ENCODE data around the gene ASAP3. TPM values are rescaled to one million over a fixed set of nuclear protein-coding genes. Genes with fewer than 3 reads are reported as not detected.
A peak's percentile ranks its signal among the peaks of the same experiment; 100 is the strongest.
"Not testable (repeated sequence)": the region's sequence is repeated elsewhere in the genome, so short reads cannot be mapped to it uniquely, and the experiment has no call there.

Gene ASAP3
- total RNA-seq, 2 donors from 2014 or later: 0.51 to 1.0 TPM

DNA sequence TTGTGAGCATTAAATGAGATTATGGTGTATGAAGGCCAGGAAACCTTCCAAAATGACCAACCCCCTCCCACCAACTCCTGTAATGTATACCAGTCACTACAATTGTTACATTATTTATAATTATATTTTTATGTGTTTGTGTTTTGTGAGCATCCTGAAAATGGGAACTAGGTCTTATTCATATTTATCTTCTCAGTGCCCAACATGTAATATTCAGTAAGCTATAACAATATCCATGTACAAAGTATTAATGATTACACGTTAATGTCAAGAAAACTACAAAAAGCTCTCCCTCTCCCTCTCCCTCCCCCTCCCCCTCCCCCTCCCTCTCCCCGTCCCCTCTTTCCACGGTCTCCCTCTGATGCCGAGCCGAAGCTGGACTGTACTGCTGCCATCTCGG is 19.0 kb upstream of the ASAP3 start:
- Mint-ChIP-seq H3K4me3 (no peak overlapping the region), H3K36me3 (ENCODE audit: insufficient read depth in 2 of 2) (peaks cover 3 to 9% of the 10 kb centered on the region in 2 donors), H3K4me1 (ENCODE audit: low read depth) (no peaks in the 10 kb centered on the region), H3K27me3 (ENCODE audit: low read depth) (no peaks in the 10 kb centered on the region), H3K27ac (no peak overlapping the region), H3K9me3 (no peaks in the 10 kb centered on the region)
- no peak for ATAC-seq (replicated peaks in 1 of 2)
- no peak for DNase-seq

DNA sequence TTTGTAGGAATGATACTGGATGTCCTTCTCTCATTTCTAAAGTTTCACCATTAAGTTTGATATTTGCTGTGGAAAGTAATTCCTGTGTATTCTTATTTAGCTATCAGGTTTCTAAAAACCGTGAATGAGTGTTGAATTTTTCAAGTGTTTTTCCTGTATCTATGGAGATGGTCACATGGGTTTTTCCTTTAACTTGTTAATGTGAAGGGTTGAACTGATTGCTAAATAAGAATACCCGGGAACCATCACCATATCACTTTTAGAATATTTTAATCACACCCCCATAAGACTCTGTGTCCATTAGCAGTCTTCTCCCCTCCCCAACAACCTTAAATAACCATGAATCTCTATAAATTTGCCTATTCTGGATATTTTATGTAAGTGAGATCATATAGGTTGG is 16.5 kb upstream of the ASAP3 start:
- Mint-ChIP-seq H3K36me3 (ENCODE audit: insufficient read depth in 2 of 2) (peaks cover 3 to 4% of the 10 kb centered on the region in 2 donors), H3K4me1 (ENCODE audit: low read depth) (no peaks in the 10 kb centered on the region), H3K4me3 (no peak overlapping the region), H3K27me3 (ENCODE audit: low read depth) (no peaks in the 10 kb centered on the region), H3K9me3 (no peaks in the 10 kb centered on the region), H3K27ac (no peak overlapping the region)
- ATAC-seq (replicated peaks in 1 of 2) (no peak), DNase-seq (no peak)

DNA sequence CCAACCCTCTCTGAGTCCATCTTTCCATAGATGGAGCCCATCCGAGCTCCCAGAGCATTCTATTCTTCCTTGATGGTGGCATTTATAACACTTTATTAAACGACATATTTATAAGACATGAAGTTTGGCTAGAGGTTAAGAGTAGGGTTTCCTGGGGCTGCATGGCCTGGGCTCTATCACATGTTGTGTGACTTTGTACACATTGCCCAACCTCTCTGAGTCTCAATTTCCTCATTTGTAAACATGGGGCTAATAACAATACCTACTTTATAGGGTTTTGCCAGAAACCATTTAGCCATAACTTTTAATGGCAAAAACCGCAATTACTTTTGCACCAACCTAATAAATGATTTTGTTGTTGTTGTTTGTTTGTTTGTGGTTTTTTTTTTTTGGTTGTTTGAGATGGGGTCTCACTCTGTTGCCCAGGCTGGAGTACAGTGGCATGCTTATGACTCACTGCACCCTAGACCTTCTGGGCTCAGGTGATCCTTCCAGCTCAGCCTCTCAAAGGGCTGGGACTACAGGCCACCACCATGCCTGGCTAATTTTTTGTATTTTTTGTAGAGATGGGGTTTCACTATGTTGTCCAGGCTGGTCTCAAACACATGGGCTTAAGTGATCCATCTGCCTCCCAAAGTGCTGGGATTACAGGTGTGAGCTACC is 13.9 kb upstream of the ASAP3 start:
- ATAC-seq (replicated peaks in 1 of 2) (no peak), DNase-seq (no peak)
- no peaks in the 10 kb centered on the region for H3K27me3 Mint-ChIP-seq (ENCODE audit: low read depth)
- H3K9me3 Mint-ChIP-seq: no peaks in the 10 kb centered on the region
- no peak overlapping the region for H3K27ac Mint-ChIP-seq
- H3K4me3 Mint-ChIP-seq: no peak overlapping the region
- H3K36me3 Mint-ChIP-seq (ENCODE audit: insufficient read depth in 2 of 2): no peaks in the 10 kb centered on the region
- no peaks in the 10 kb centered on the region for H3K4me1 Mint-ChIP-seq (ENCODE audit: low read depth)

DNA sequence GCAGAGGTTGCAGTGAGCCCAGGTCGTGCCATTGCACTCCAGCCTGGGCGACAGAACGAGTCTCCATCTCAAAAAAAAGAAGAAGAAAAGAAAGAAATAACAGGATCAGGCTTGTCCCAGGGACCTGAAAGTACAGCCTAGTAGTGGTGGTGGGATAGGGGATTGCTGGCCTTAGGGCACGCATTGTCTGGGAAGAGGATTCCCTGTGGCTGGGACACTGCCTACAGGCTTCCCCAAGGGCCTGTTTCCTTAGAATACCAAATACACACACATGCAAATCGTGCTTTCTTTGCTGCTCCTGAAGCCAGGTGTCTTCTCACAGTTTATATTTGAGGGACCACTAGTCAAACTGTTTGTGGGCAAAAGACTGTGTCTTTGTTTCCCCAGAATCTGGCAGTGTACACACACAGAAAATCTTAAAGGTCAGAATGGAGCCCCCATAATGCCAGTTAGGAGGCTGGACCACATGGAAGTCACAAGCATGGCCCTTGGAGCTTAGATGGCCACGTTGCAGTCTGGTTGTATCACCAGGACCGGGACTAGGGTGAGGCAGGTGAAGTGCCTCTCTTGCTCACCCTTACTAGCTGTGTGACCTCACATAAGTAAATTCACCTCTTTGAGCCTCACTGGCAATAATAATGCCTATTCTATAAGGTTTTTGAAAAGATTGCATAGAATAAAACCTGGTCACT is 12.7 kb upstream of the ASAP3 start:
- H3K27ac Mint-ChIP-seq: no peak overlapping the region
- DNase-seq (no peak), ATAC-seq (replicated peaks in 1 of 2) (peak in 1 of 2 donors; percentile 20)
- H3K27me3 Mint-ChIP-seq (ENCODE audit: low read depth): no peaks in the 10 kb centered on the region
- H3K4me3 Mint-ChIP-seq: no peak overlapping the region
- H3K36me3 Mint-ChIP-seq (ENCODE audit: insufficient read depth in 2 of 2): no peaks in the 10 kb centered on the region
- no peaks in the 10 kb centered on the region for H3K4me1 Mint-ChIP-seq (ENCODE audit: low read depth)
- H3K9me3 Mint-ChIP-seq: no peaks in the 10 kb centered on the region

DNA sequence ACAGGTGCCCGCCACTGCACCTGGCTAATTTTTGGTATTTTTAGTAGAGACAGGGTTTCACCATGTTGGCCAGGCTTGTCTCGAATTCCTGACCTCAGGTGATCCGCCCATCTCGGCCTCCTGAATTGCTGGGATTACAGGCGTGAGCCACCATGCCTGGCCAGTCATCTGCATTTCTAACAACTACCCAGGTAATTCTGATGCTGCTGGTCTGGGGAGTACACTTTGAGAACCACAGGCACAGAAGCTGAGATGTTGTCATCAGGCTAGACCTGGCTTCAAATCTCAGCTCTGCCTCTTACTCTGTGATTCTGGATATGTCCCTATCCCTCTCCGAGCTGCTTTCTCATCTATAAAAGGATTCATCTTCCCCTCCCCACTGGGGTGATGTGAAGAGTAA is 10.9 kb upstream of the ASAP3 start:
- H3K9me3 Mint-ChIP-seq; H3K27ac Mint-ChIP-seq; H3K4me1 Mint-ChIP-seq (ENCODE audit: low read depth); H3K27me3 Mint-ChIP-seq (ENCODE audit: low read depth); H3K4me3 Mint-ChIP-seq; ATAC-seq (replicated peaks in 1 of 2); H3K36me3 Mint-ChIP-seq (ENCODE audit: insufficient read depth in 2 of 2); DNase-seq: not testable (repeated sequence)

DNA sequence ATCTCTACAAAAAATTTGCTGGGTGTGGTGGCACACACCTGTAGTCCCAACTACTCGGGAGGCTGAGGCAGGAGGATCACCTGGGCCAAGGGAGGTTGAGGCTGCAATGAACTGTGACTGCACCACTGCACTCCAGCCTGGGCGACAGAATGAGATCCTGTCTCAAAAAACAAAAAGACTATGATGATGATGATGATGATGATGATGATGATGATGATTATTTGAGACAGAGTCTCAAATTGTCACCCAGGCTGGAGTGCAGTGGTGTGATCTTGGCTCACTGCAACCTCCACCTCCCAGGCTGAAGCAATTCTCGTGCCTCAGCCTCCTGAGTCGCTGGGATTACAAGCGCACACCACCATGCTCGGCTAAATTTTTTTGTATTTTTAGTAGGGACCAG is 8.8 kb upstream of the ASAP3 start:
- ATAC-seq (replicated peaks in 1 of 2); H3K9me3 Mint-ChIP-seq; H3K27me3 Mint-ChIP-seq (ENCODE audit: low read depth); DNase-seq; H3K36me3 Mint-ChIP-seq (ENCODE audit: insufficient read depth in 2 of 2); H3K4me3 Mint-ChIP-seq; H3K27ac Mint-ChIP-seq; H3K4me1 Mint-ChIP-seq (ENCODE audit: low read depth): not testable (repeated sequence)

DNA sequence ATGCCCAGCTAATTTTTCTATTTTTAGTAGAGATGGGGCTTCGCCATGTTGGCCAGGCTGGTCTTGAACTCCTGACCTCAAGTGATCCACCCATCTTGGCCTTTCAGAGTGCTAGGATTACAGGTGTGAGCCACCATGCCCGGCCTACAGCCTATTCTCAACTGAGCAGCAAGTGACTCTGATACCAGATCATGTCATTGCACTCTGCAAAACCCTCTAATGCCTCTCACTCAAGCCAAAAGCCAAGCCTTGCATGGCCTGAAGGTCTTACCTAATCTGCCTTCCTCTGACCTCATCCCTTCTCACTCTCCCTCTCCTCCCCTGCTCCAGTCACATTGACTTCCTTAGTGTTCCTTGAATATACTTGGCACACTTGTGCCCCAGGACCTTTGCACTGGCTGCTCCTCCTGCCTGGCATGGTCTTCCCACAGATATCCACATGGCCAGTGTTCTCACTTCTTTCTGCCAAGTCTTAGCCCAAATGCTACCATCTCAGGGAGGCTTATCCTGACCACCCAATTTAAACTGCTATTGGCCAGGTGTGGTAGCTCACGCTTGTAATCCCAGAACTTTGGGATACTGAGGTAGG is 8.2 kb upstream of the ASAP3 start:
- DNase-seq (no peak), ATAC-seq (replicated peaks in 1 of 2) (no peak)
- no peaks in the 10 kb centered on the region for H3K36me3 Mint-ChIP-seq (ENCODE audit: insufficient read depth in 2 of 2)
- H3K27ac Mint-ChIP-seq: no peak overlapping the region
- H3K4me1 Mint-ChIP-seq (ENCODE audit: low read depth): no peaks in the 10 kb centered on the region
- H3K9me3 Mint-ChIP-seq: no peaks in the 10 kb centered on the region
- H3K4me3 Mint-ChIP-seq: no peak overlapping the region
- H3K27me3 Mint-ChIP-seq (ENCODE audit: low read depth): no peaks in the 10 kb centered on the region

DNA sequence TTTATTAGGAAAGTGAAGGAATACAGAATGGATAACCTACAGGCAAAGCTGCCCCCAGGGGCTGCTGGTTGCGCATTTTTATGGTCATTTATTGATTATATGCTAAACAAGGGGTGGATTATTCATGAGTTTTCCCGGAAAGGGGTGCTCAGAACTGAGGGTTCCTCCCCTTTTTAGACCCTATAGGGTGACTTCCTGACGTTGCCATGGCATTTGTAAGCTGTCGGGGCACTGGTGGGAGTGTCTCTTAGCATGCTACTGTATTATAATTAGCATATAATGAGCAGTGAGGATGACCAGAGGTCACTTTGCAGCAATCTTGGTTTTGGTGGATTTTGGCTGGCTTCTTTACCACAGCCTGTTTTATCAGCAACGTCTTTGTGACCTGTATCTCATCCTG is 5.9 kb upstream of the ASAP3 start:
- ATAC-seq (replicated peaks in 1 of 2) (no peak), DNase-seq (no peak)
- H3K36me3 Mint-ChIP-seq (ENCODE audit: insufficient read depth in 2 of 2): no peaks in the 10 kb centered on the region
- H3K4me1 Mint-ChIP-seq (ENCODE audit: low read depth): peaks cover 3% of the 10 kb centered on the region
- H3K4me3 Mint-ChIP-seq: no peak overlapping the region
- no peaks in the 10 kb centered on the region for H3K9me3 Mint-ChIP-seq
- H3K27ac Mint-ChIP-seq: no peak overlapping the region
- peaks cover 11% of the 10 kb centered on the region for H3K27me3 Mint-ChIP-seq (ENCODE audit: low read depth)

DNA sequence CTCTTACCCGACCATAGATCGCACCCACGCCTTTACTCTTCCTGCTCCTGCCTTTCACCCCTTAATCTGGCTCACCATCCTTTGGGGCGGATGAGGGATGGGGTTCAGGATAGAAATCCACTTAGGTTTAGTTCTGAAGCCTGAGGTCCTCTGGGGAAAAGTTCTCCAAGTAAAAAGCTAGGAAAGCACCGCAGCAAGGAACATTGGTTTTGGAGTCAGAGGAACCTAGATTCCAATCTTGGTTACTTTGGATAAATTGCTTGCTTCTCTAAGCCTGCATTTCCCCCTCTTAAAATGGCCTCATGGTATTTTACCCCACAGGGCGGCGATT is 988 bp upstream of the ASAP3 start:
- H3K36me3 Mint-ChIP-seq (ENCODE audit: insufficient read depth in 2 of 2): peaks cover 0 to 3% of the 10 kb centered on the region in 2 donors
- H3K4me1 Mint-ChIP-seq (ENCODE audit: low read depth): peaks cover 24% of the 10 kb centered on the region
- ATAC-seq (replicated peaks in 1 of 2) (peak in 1 of 2 donors; percentile 0), DNase-seq (peak in 1 of 2 donors; percentile 6)
- H3K9me3 Mint-ChIP-seq: no peaks in the 10 kb centered on the region
- peak overlapping the region; percentile 90 to 92 for H3K4me3 Mint-ChIP-seq
- H3K27me3 Mint-ChIP-seq (ENCODE audit: low read depth): peaks cover 34% of the 10 kb centered on the region
- no peak overlapping the region for H3K27ac Mint-ChIP-seq

DNA sequence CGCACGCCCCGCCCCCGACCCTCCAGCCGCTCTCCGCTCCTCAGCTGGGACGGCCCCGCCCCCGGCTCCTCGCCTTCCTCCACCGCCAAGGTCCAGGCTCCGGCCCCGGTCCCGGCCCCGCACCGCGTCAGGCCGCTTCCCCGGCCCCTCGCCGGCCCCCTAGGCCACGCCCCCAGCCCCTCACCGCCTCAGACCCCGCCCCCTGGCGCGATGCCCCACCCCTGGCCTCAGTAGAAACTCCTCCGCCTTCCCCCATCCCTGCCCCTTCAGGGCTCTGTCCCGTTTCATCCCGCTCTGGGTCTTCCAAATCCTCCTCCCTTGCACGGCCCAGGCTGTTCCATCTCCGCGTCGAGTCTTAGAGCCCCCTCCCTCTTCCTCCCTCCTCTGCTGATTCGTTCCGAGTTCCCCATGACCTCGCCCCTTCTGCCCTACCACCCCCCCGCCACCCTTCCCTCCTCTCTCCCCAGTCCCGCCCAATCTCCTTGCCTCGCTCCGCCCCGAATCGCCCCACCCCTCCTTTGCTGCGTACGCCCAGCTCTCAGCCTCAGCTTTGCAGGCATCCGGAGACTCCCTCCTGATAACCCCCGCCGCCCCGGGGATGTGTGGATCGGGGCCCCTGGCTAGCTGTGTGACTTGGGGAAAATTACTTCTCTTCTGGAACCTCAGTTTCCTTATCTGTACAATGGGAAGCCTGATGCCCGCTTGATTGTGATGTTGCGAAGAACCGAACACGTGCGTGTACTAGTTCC is 448 bp upstream of the ASAP3 start:
- peak; percentile 88 to 92 for DNase-seq
- H3K9me3 Mint-ChIP-seq: no peaks in the 10 kb centered on the region
- H3K4me1 Mint-ChIP-seq (ENCODE audit: low read depth): peaks cover 24% of the 10 kb centered on the region
- H3K27me3 Mint-ChIP-seq (ENCODE audit: low read depth): peaks cover 34% of the 10 kb centered on the region
- peak overlapping the region; percentile 90 to 92 for H3K4me3 Mint-ChIP-seq
- peak; percentile 89 to 90 for ATAC-seq (replicated peaks in 1 of 2)
- H3K36me3 Mint-ChIP-seq (ENCODE audit: insufficient read depth in 2 of 2): peaks cover 0 to 3% of the 10 kb centered on the region in 2 donors
- H3K27ac Mint-ChIP-seq: no peak overlapping the region

DNA sequence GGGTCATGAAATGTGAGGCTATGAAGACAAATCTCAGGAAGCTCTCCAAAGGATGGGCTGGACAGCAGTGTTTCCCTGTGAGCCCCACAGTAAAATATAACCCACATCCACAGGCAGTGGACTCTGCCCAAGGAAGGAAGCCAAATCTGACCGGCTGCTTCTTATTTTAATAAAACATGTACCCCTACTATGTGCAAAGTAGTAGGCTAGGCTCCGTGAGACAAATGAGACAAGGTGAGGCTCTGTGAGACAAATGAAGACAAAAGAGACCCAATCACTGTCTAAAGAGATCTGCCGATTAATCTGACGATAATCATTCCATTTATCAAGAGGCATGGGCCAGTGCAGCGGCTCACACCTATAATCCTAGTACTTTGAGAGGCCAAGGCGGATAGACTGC is 2.1 kb downstream of the ASAP3 start:
- peaks cover 0 to 3% of the 10 kb centered on the region in 2 donors for H3K36me3 Mint-ChIP-seq (ENCODE audit: insufficient read depth in 2 of 2)
- peaks cover 34% of the 10 kb centered on the region for H3K27me3 Mint-ChIP-seq (ENCODE audit: low read depth)

DNA sequence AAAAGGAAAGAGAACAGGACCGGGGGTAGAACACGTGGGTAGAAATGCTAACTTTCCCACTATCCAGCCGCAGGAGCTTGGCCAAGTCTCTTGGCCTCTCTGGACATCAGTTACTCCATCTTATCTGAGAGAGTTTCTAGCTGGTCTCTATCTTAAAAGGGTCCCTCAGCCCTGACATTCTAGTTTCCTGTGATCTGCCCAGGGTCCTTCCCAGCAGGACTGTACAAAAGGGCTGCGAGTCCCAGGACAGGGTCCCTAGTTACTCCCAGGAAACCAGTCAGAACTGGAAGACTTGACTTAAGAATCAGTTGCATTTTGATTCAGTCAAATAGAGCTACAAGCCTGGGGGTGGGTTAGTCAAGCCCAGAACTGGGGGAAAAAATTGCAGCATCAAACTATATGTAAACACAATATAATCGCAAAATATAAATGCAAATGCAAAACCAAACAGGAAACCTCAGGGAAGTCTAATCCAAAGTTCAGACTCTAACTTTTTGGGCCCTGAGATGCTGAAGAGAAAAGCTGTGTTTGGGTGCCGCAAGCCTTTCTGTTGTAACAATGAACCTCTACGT is 2.9 kb downstream of the ASAP3 start:
- no peak overlapping the region for H3K4me3 Mint-ChIP-seq
- H3K27me3 Mint-ChIP-seq (ENCODE audit: low read depth): peaks cover 36% of the 10 kb centered on the region
- peaks cover 24% of the 10 kb centered on the region for H3K4me1 Mint-ChIP-seq (ENCODE audit: low read depth)
- H3K27ac Mint-ChIP-seq: no peak overlapping the region
- no peaks in the 10 kb centered on the region for H3K9me3 Mint-ChIP-seq
- peaks cover 0 to 3% of the 10 kb centered on the region in 2 donors for H3K36me3 Mint-ChIP-seq (ENCODE audit: insufficient read depth in 2 of 2)
- ATAC-seq (replicated peaks in 1 of 2) (no peak), DNase-seq (no peak)

More for the DNA sequence above, 2.1 kb downstream of the ASAP3 start:
- Mint-ChIP-seq H3K4me3 (peak overlapping the region in 1 of 2 donors; percentile 92), H3K4me1 (ENCODE audit: low read depth) (peaks cover 24% of the 10 kb centered on the region), H3K9me3 (no peaks in the 10 kb centered on the region), H3K27ac (no peak overlapping the region)
- no peak for ATAC-seq (replicated peaks in 1 of 2)
- no peak for DNase-seq
